Prostate gland (tissue), 2 donors: ENCODE measurements around the gene RCOR1. TPM values are rescaled to one million over a fixed set of nuclear protein-coding genes. Genes with fewer than 3 reads are reported as not detected.

Experiments used
- DNase-seq: peaks from one replicate; pipeline ENCODE4 v3.0.0-alpha.2; 2019; ENCODE audit warnings: low spot score
- H3K27ac ChIP-seq, 2 donors: fragments of 200-600 bp; sonication (generic); 2 replicates each; pipeline ENCODE4 v1.5.1; 2017 to 2019
- H3K27me3 ChIP-seq: fragments of 200-600 bp; sonication (generic); replicated peaks from 2 replicates; pipeline ENCODE4 v1.5.1; 2019; ENCODE audit not compliant: insufficient read depth
- H3K36me3 ChIP-seq, 2 donors: fragments of 200-600 bp; sonication (generic); 1 replicate in 1 of 2; 2 replicates in 1 of 2; pipeline versions ENCODE4 v1.5.1 to v1.8.1; 2017 to 2019
- H3K4me1 ChIP-seq: fragments of 200-600 bp; sonication (generic); replicated peaks from 2 replicates; pipeline ENCODE4 v1.5.1; 2019
- H3K4me3 ChIP-seq, 2 donors: fragments of 200-600 bp; sonication (generic); 2 replicates each; pipeline ENCODE4 v1.5.1; 2017 to 2019
- H3K9me3 ChIP-seq: fragments of 200-600 bp; sonication (generic); 2 replicates; pipeline ENCODE4 v1.5.1; 2017
- POLR2A ChIP-seq: fragments of 450-650 bp; IDR thresholded peaks from one replicate; pipeline ENCODE4 v1.6.1; 2016; ENCODE audit warnings: antibody characterized with exemption, mild to moderate bottlenecking
- POLR2AphosphoS5 ChIP-seq: sonication (generic); formaldehyde crosslinking; IDR thresholded peaks from one replicate; pipeline ENCODE4 v1.6.1; 2017; ENCODE audit warnings: antibody characterized with exemption
- WGBS: methylation state at CpG from one replicate; pipeline ENCODE4 v1.1.5; 2018; 5-methylcytosine and 5-hydroxymethylcytosine counted together
- intact Hi-C: fragments of 100-400 bp; cut with DNase I; formaldehyde crosslinking; loops from one replicate; pipeline ENCODE4 v1.14.2; 2022
- total RNA-seq, 2 donors: library from RNA; depleted of rRNA; stranded (reverse); fragments of >200 nt; gene quantifications; one replicate each; pipeline ENCODE4 v1.1.0, GENCODE V29; 2016
- TF ChIP-seq, protein P1 (sequence below), 4 experiments: fragments of 200-600 bp in 2 of 4; fragments of 450-650 bp in 2 of 4; sonication (generic) in 2 of 4; IDR thresholded peaks; 1 replicate in 3 of 4; 2 replicates in 1 of 4; pipeline ENCODE4 v1.5.1; 2016 to 2019; ENCODE audit warnings: antibody characterized with exemption in 4 of 4, mild to moderate bottlenecking in 2 of 4, moderate library complexity in 2 of 4

RCOR1 gene
- total RNA-seq, 2 donors from 2014 or later = 14.4 to 26.6 TPM

DNA sequence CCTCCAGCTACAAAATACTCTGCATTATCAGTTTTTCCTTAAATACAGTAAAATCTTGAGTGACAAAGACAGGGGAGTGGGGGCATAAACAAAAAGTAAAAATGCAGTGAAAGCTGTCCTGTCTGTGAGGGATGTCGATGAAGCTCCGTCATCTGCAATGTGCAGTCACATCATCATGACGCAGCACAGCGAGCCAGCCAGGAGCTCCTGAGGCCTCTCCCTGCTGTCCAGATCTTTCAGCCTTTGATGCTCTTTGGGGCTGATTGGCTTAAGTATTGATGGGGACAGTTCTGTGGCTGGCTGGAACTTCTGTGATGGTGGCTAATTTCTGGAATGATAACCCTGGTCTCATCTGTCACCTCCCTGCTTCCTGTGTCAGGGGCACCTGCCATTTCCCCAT, 130.2 kb downstream of the RCOR1 start:
- no peak overlapping the region for H3K27ac ChIP-seq
- TF ChIP-seq POLR2AphosphoS5 (no peak), POLR2A (no peak)
- TF ChIP-seq, protein P1, sequence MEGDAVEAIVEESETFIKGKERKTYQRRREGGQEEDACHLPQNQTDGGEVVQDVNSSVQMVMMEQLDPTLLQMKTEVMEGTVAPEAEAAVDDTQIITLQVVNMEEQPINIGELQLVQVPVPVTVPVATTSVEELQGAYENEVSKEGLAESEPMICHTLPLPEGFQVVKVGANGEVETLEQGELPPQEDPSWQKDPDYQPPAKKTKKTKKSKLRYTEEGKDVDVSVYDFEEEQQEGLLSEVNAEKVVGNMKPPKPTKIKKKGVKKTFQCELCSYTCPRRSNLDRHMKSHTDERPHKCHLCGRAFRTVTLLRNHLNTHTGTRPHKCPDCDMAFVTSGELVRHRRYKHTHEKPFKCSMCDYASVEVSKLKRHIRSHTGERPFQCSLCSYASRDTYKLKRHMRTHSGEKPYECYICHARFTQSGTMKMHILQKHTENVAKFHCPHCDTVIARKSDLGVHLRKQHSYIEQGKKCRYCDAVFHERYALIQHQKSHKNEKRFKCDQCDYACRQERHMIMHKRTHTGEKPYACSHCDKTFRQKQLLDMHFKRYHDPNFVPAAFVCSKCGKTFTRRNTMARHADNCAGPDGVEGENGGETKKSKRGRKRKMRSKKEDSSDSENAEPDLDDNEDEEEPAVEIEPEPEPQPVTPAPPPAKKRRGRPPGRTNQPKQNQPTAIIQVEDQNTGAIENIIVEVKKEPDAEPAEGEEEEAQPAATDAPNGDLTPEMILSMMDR (IDR thresholded peaks at IDR 0.05) = no peak
- intact Hi-C loops = no loop called here
- H3K27me3 ChIP-seq = no peaks in the 10 kb centered on the region
- H3K4me3 ChIP-seq = no peak overlapping the region
- DNase-seq = no peak
- no peaks in the 10 kb centered on the region for H3K36me3 ChIP-seq
- no peaks in the 10 kb centered on the region for H3K9me3 ChIP-seq
- WGBS = 95% methylated on average over 4 of the region's 4 CpGs
- peaks cover 5% of the 10 kb centered on the region for H3K4me1 ChIP-seq

DNA sequence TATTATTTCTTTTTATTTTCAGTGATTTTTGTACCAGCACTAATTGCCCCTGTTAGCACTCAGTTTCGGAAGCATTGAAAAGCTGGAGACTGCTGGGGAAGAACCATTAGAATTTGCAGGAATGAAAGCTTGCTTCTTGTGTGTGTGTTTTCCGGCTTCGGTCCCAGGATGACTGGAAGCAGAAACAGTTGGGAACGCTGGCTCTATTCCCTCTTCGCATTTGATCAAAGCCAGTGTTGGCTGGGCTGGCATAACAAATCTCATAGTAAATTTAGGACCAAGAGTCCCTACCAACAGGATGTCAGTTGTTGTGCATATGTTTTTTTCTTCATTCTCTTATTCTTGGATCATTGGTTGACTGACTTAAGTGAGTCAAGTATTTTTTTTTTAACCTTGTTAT, 131.2 kb downstream of the RCOR1 start:
- TF ChIP-seq, protein P1 (IDR thresholded peaks at IDR 0.05) = no peak
- TF ChIP-seq POLR2AphosphoS5 = no peak
- TF ChIP-seq POLR2A = no peak
- DNase-seq = no peak
- peaks cover 8% of the 10 kb centered on the region for H3K4me1 ChIP-seq
- 95% methylated on average over 5 of the region's 5 CpGs for WGBS
- H3K27ac ChIP-seq = no peak overlapping the region
- intact Hi-C loops = no loop called here
- H3K9me3 ChIP-seq = no peaks in the 10 kb centered on the region
- no peaks in the 10 kb centered on the region for H3K27me3 ChIP-seq
- H3K36me3 ChIP-seq = no peaks in the 10 kb centered on the region
- no peak overlapping the region for H3K4me3 ChIP-seq

DNA sequence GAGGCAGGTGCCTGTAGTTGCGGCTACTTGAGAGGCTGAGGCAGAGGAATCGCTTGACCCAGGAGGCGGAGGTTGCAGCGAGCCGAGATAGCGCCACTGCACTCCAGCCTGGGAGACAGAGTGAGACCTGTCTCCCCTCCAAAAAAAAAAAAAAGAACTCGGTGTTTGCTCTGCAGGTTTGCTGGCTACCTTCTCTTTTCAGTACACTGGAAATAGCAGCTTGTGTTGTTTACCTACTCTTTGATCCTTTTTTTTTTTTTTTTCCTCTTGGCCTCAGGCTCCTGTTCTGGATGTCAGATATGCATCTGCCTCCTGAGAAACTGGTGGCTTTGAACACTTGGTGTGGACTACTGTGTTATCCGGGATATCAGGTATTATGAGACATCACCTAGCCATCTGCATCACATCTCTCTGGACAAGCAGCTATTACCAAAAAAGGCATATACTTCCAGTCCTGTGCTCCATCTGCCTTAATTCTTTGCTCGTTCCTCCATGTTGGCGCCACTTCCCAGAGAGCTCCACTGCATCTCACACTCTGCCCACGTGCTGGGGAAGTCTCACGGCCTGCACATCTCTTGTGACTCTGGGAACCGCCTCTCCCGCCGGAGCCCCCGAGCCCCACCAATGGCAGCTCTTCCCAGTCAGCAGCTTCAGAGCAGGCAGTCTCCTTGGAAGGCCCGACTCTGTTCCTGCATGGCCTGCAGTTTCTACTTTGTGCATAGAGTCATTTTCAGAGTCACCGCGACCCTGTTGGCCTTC, 133.9 kb downstream of the RCOR1 start:
- Histone ChIP-seq H3K4me3 (no peak overlapping the region), H3K4me1 (peaks cover 8% of the 10 kb centered on the region), H3K9me3 (no peaks in the 10 kb centered on the region), H3K27me3 (no peaks in the 10 kb centered on the region), H3K36me3 (no peaks in the 10 kb centered on the region), H3K27ac (peak overlapping the region in 1 of 2 donors; percentile 4)
- DNase-seq = no peak
- WGBS = 69% methylated on average over 19 of the region's 19 CpGs
- intact Hi-C loops = no loop called here
- TF ChIP-seq POLR2A = no peak
- TF ChIP-seq POLR2AphosphoS5 = peak; percentile 17

DNA sequence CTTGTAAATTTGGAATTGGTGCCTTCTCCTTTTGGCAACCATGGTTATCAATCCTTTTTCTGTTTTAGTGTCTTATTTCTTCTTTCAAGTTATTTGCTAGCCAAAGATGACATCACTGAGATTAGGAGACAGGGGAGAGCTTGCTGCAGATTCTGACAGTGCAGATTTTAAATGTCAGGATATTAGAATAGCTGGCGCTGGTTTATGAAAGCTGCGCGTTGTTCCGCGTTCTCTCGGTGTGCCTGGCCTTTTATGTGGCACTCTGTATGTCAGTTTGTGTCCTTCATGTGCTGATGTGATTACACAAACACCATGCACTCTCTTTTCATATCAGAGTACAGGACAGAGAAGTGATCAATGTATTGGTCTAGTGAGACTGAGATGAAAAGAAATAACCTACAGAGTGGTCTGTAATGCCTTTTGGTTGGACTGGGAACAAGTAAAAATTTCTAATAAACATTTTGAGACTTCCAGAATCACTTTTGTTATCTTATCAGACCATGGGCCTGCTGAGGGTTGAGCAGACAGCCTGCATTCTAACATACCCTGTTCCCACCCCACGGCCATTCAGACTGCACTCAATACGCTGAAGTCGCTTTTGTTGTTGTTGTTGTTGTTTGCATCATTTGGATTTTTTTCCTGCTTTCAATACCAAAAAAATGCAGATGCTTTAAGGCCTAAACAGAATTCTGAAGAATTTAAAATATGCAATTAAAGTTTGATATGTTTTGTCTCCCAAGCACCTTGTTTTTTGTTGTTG, 135.1 kb downstream of the RCOR1 start:
- 85% methylated on average over 9 of the region's 9 CpGs for WGBS
- Histone ChIP-seq H3K27me3 (no peaks in the 10 kb centered on the region), H3K36me3 (no peaks in the 10 kb centered on the region), H3K4me3 (no peak overlapping the region), H3K9me3 (no peaks in the 10 kb centered on the region), H3K4me1 (peaks cover 8% of the 10 kb centered on the region), H3K27ac (no peak overlapping the region)
- no peak for DNase-seq
- TF ChIP-seq, protein P1 (IDR thresholded peaks at IDR 0.05) = no peak
- TF ChIP-seq POLR2AphosphoS5 = peak; percentile 39
- intact Hi-C loops = no loop called here

DNA sequence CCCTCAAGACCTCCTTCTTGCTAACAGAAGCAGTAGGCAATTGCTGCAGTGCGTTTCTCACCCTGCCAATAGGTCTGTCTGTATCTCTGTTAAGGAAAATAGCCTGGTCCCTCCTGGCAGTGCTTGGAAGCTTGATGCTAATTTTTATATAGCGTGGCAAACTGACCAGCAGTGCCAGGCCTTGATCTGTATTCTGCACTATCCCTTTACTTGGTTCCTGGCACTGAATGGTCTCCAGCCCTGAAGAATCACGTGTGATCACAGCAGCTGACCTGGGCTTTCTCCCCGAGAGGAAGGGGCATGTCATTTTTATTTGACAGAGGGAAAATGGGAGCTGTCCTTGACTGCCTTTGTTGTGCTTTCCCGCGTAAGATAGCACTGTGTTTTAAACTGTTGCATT, 136.1 kb downstream of the RCOR1 start:
- intact Hi-C loops = no loop called here
- H3K4me1 ChIP-seq = peaks cover 8% of the 10 kb centered on the region
- no peaks in the 10 kb centered on the region for H3K27me3 ChIP-seq
- TF ChIP-seq POLR2AphosphoS5 (no peak), POLR2A (no peak)
- TF ChIP-seq, protein P1 (IDR thresholded peaks at IDR 0.05) = no peak
- no peaks in the 10 kb centered on the region for H3K36me3 ChIP-seq
- 76% methylated on average over 6 of the region's 6 CpGs for WGBS
- no peaks in the 10 kb centered on the region for H3K9me3 ChIP-seq
- DNase-seq = no peak
- no peak overlapping the region for H3K4me3 ChIP-seq
- no peak overlapping the region for H3K27ac ChIP-seq
